Embryonic facial prominence (tissue), 1 donor: Measurements from ENCODE around the gene TMEM119.
A peak's percentile ranks its signal among the peaks of the same experiment; 100 is the strongest.

Experiments used
- DNase-seq: peaks from one replicate; pipeline ENCODE4 v3.0.0-alpha.2; 2016; ENCODE audit errors: extremely low spot score

Gene TMEM119

GRCh38 chr12:108616941-108617858 is 19.3 kb upstream of the TMEM119 start:
- DNase-seq, result no peak

- no peak for DNase-seq
Measured at GRCh38 chr12:108616359-108616758, 18.5 kb upstream of the TMEM119 start.

DNA sequence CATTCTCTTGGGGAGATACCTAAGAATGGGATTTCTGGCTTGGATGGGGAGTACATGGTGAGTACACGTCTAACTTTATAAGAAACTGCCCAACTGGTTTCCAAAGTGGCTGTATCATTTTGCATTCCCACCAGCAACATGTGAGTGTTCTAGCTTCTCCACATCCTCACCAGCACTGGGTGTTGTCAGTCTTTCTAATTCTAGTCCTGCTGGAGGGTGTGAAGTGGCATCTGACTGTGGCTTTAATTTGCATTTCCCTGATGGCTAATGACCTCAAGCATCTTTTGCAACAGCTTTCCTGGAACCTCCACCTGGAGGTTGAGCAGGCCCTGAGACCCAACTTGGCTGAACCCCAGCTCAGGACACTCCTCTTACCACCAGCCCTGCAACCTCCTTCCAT is 18.0 kb upstream of the TMEM119 start:
- DNase-seq, result no peak

DNA sequence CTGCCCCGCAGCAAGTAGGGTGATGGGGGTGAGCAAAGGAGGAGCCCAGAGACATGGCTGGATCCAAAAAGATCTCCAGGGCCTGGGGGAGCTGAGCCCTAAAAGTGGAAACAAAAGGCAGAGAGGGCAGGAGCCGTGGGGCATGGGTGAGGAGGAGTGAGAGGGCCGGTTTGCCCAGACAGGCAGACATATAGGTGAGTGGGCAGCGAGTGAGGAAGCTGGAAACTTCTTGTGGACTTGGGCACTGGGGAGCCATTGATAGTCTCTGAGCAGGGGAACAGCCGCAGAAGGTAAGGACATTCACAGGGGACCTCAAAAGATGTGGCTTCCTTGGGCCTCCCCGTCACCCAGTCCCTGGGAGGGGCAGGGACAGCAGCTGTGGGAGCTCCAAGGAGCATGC is 16.8 kb upstream of the TMEM119 start:
- no peak for DNase-seq

GRCh38 chr12:108614041-108614440 is 16.2 kb upstream of the TMEM119 start:
- no peak for DNase-seq

- DNase-seq, result no peak
Measured at GRCh38 chr12:108613548-108613947, 15.7 kb upstream of the TMEM119 start.

DNA sequence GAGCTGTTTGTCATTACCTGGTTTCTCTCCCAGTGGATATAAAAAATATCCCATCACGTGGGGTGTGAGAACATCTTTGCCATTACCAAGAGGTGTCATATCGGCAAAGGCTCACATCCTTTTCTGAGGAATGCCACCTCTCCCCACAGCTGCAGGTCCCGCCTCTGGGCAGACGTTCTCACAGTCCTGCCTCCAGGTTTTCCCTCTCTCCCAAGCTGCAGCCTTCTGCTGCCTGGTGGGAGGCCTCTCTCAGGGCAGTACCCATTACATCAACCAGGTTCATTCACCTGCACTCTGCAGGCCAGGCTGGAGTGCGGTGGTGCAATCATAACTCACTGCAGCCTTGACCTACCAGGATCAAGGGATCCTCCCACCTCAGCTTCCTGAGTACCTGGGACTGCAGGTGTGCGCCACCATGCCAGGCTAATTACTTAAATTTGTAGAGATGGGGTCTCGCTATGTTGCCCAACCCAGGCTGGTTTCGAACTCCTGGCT is 15.0 kb upstream of the TMEM119 start:
- no peak for DNase-seq

- no peak for DNase-seq
Measured at GRCh38 chr12:108611884-108612415, 14.1 kb upstream of the TMEM119 start.

GRCh38 chr12:108610856-108611605 is 13.1 kb upstream of the TMEM119 start:
- DNase-seq, result no peak

DNA sequence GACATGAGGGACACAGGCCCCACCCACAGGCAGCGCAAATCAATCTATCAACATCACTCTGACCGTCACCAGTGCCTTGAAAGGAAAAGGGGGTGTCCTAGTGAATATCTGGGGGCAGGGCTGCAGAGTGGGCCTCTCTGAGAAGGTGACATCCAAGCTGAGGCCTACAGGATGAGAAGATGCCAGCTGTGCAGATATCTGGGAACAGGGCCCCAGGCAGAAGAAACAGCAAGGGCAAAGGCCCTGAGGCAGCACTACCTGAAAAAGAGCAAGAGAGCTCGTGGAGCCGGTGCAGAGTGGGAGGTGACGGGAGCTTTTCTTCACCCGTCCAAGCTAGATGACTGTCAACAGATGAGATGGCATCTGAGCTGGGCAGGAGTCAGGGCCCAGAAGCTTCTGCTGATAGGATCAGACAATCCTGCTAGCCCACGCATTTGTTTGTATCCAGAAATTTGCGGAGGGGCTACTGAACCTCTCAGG is 12.5 kb upstream of the TMEM119 start:
- no peak for DNase-seq

GRCh38 chr12:108609537-108610335 is 11.9 kb upstream of the TMEM119 start:
- peak; percentile 76 for DNase-seq

DNA sequence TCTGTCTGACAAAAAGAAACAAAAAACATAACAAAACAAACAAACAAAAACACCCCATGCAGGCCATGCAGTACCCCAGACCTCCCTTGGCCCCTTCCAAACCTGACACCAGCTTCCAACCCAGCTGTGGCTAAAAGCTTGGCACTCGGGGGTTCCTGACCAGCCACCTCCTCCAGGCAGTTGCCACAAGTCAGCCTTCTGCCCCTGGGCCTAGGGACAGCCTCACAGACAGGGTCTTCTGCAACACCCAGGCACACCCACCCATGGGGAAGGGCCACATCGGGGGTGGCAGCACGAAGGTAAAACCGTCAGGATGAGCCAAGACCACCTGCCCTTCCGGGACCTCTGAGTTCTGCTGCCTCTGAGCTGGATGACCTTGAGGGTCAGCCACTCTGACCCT is 10.7 kb upstream of the TMEM119 start:
- no peak for DNase-seq

DNA sequence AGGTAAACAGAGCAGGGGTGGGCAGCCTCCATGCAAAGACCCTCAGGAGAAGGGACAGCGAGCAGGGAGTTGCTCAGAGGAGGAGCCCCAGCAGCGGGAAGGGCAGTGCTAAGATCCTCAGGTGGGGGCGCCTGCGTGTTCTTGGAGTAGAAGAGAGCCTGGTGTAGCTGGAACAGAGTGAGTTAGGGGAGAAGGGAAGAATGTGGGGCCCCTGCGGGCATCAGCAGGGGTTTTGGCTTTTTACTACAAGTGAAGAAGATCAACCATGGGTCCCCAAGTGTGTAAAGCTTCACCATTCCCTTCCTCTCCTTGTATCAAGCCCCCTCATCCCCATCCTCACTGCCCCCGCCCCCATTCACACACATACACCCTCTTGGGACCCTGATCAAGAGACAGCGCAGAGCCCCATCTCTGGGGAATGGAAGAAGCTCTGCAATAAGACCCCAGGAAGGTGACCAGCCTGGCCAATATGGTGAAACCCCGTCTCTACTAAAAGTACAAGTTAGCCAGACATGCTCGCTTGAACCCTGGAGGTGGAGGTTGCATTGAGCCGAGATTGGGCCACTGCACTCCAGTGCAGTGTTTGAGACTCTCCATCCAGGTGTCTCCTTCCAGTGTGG is 10.2 kb upstream of the TMEM119 start:
- no peak for DNase-seq

- DNase-seq, result no peak
Measured at GRCh38 chr12:108606492-108606891, 8.6 kb upstream of the TMEM119 start.

- DNase-seq, result no peak
Measured at GRCh38 chr12:108605690-108606406, 8.0 kb upstream of the TMEM119 start.

- DNase-seq, result no peak
Measured at GRCh38 chr12:108605000-108605689, 7.3 kb upstream of the TMEM119 start.

GRCh38 chr12:108604208-108604941 is 6.5 kb upstream of the TMEM119 start:
- DNase-seq, result no peak

GRCh38 chr12:108603743-108604142 is 5.9 kb upstream of the TMEM119 start:
- no peak for DNase-seq
